HepG2 (cell line): ENCODE data around the gene P2RY6. TPM values are rescaled to one million over a fixed set of nuclear protein-coding genes. Genes with fewer than 3 reads are reported as not detected.

Experiments used
- ARID4A ChIP-seq: sonication (generic); formaldehyde crosslinking; IDR thresholded peaks from 2 replicates; pipeline ENCODE4 v1.5.0; 2020; ENCODE audit warnings: mild to moderate bottlenecking, missing genetic modification reagents, borderline replicate concordance
- CBX1 ChIP-seq: IDR thresholded peaks from one replicate; pipeline ENCODE4 v1.6.1; 2016; ENCODE audit warnings: antibody characterized with exemption, low read depth
- CREM ChIP-seq, 2 experiments: sonication (generic) in 1 of 2; formaldehyde crosslinking in 1 of 2; IDR thresholded peaks; 2 replicates each; pipeline versions ENCODE4 v1.4.0 to v1.6.1; 2016 to 2020; ENCODE audit warnings: antibody characterized with exemption in 1 of 2, mild to moderate bottlenecking in 1 of 2, missing genetic modification reagents in 1 of 2
- HNRNPH1 ChIP-seq: fragments of 200-400 bp; formaldehyde crosslinking; optimal IDR thresholded peaks from 2 replicates; pipeline ENCODE3; 2017; ENCODE audit warnings: mild to moderate bottlenecking, low read depth, low read length
- KAT8 ChIP-seq: IDR thresholded peaks from 2 replicates; pipeline ENCODE4 v1.6.1; 2016; ENCODE audit warnings: missing genetic modification reagents, missing compliant biosample characterization
- MAX ChIP-seq: IDR thresholded peaks from 2 replicates; pipeline ENCODE4 v1.6.1; 2012; ENCODE audit warnings: inconsistent platforms
- MEIS2 ChIP-seq: sonication (generic); formaldehyde crosslinking; IDR thresholded peaks from 2 replicates; pipeline ENCODE4 v1.9.0; 2021; ENCODE audit warnings: mild to moderate bottlenecking, missing genetic modification reagents
- MLLT10 ChIP-seq: sonication (generic); formaldehyde crosslinking; IDR thresholded peaks from 2 replicates; pipeline ENCODE4 v1.4.0; 2020; ENCODE audit warnings: missing genetic modification reagents
- NR2F2 ChIP-seq: IDR thresholded peaks from 2 replicates; pipeline ENCODE4 v1.6.1; 2012; ENCODE audit warnings: low read depth, inconsistent platforms, borderline replicate concordance
- POLR2A ChIP-seq, 2 experiments: IDR thresholded peaks; 2 replicates each; pipeline ENCODE4 v1.6.1; 2011; ENCODE audit warnings: low read depth in 2 of 2, low read length in 2 of 2, mild to moderate bottlenecking in 1 of 2, moderate library complexity in 1 of 2; ENCODE audit not compliant: insufficient read depth in 1 of 2
- SALL1 ChIP-seq: sonication (generic); formaldehyde crosslinking; IDR thresholded peaks from 2 replicates; pipeline ENCODE4 v1.8.0; 2022; ENCODE audit warnings: mild to moderate bottlenecking, missing genetic modification reagents
- TSC22D2 ChIP-seq: sonication (generic); formaldehyde crosslinking; IDR thresholded peaks from 2 replicates; pipeline ENCODE4 v1.5.1; 2020; ENCODE audit warnings: missing genetic modification reagents, mild to moderate bottlenecking, borderline replicate concordance
- ZNF24 ChIP-seq: fragments of 450-650 bp; IDR thresholded peaks from 2 replicates; pipeline ENCODE4 v1.6.1; 2017; ENCODE audit warnings: antibody characterized with exemption, mild to moderate bottlenecking
- ZNF331 ChIP-seq: sonication (generic); formaldehyde crosslinking; IDR thresholded peaks from 2 replicates; pipeline ENCODE4 v1.4.0; 2020; ENCODE audit warnings: missing genetic modification reagents
- ZNF547 ChIP-seq: sonication (generic); formaldehyde crosslinking; IDR thresholded peaks from 2 replicates; pipeline ENCODE4 v1.5.1; 2020; ENCODE audit warnings: mild to moderate bottlenecking, missing genetic modification reagents
- ZNF616 ChIP-seq: sonication (generic); formaldehyde crosslinking; IDR thresholded peaks from 2 replicates; pipeline ENCODE4 v1.5.0; 2020; ENCODE audit warnings: low read depth, mild to moderate bottlenecking, missing genetic modification reagents
- ZNF687 ChIP-seq: sonication (generic); formaldehyde crosslinking; IDR thresholded peaks from 2 replicates; pipeline ENCODE4 v1.5.1; 2020; ENCODE audit warnings: mild to moderate bottlenecking, missing genetic modification reagents, moderate library complexity
- ZSCAN21 ChIP-seq: sonication (generic); formaldehyde crosslinking; IDR thresholded peaks from 2 replicates; pipeline ENCODE4 v1.8.0; 2022; ENCODE audit warnings: mild to moderate bottlenecking, missing genetic modification reagents, moderate library complexity, borderline replicate concordance
- polyA plus RNA-seq, 8 experiments: library from polyadenylated mRNA; depleted of rRNA in 3 of 8; stranded (reverse) in 7 of 8; unstranded in 1 of 8; fragments of >200 nt; fragmentation: Illumina TruSeq in 4 of 8; extraction: Trizol in 4 of 8; gene quantifications; 2 replicates each; pipeline versions ENCODE4 v1.2.1 to v1.2.3, GENCODE V29; 2011 to 2016; ENCODE audit warnings: low read depth in 4 of 8, missing spikeins in 1 of 8, mixed read lengths in 1 of 8; ENCODE audit not compliant: insufficient read depth in 1 of 8
- total RNA-seq, 5 experiments: library from RNA; depleted of rRNA; stranded (reverse); fragments of >200 nt; fragmentation: Illumina TruSeq; extraction: Trizol; gene quantifications; 2 replicates each; pipeline ENCODE4 v1.2.3, GENCODE V29; 2016; ENCODE audit warnings: low read depth in 1 of 5

Gene P2RY6
- total and polyA plus RNA-seq, 2 of the 13 experiments (the other 11 are each of a cell fraction or from before 2014, with no cell fraction given), result 0.09 to 0.29 TPM

- TF ChIP-seq ZNF687 (CRISPR knock-in tag) (peak; percentile 70), POLR2A (IDR thresholded peaks at IDR 0.05; ENCODE audit: insufficient read depth in 1 of 2, low read depth in 2 of 2, low read length in 2 of 2) (peak; percentile 47 to 54; a peak in 3 of 4 replicates), CREM (IDR thresholded peaks at IDR 0.05) (peak; percentile 18; the same call in 1 of the 2 replicates), CREM (CRISPR knock-in tag; IDR thresholded peaks at IDR 0.05) (no peak), SALL1 (peak; percentile 70), HNRNPH1 (no peak), ZNF331 (CRISPR knock-in tag) (peak; percentile 37; the same call in 1 of the 2 replicates), NR2F2 (no peak), ZSCAN21 (no peak), MLLT10 (CRISPR knock-in tag) (no peak), MEIS2 (CRISPR knock-in tag) (peak; percentile 64; the same call in 1 of the 2 replicates), ARID4A (CRISPR knock-in tag) (peak; percentile 60; the same call in 1 of the 2 replicates), CBX1 (peak; percentile 55), ZNF24 (no peak), ZNF547 (CRISPR knock-in tag) (no peak), KAT8 (CRISPR knock-in tag) (peak; percentile 93), ZNF616 (CRISPR knock-in tag) (no peak), TSC22D2 (CRISPR knock-in tag) (peak; percentile 30; the same call in 1 of the 2 replicates), MAX (peak; percentile 32; the same call in 1 of the 2 replicates)
These were observed 29.7 kb upstream of the P2RY6 start (continued) for GRCh38 chr11:73242251-73243092.
